ENCODE data around the gene MRPL33.

The MRPL33 gene

GRCh38 chr2:27790796-27791195 is 19.3 kb downstream of the MRPL33 start:
- in situ Hi-C loops (cut with MboI; ENCODE audit: low pct_unique_long_range_greater_than_20kb, low sequenced_read_pairs, unreplicated experiment): no loop called here
- no peak for DNase-seq (ENCODE audit: low spot score)

GRCh38 chr2:27792759-27793158 is 21.2 kb downstream of the MRPL33 start:
- in situ Hi-C loops (cut with MboI; ENCODE audit: low pct_unique_long_range_greater_than_20kb, low sequenced_read_pairs, unreplicated experiment): no loop called here
- DNase-seq (ENCODE audit: low spot score): no peak
- TF ChIP-seq CTCF (IDR thresholded peaks at IDR 0.05; ENCODE audit: extremely low read depth, insufficient read depth, missing control alignments): no peak

More at GRCh38 chr2:27790796-27791195, 19.3 kb downstream of the MRPL33 start:
- no peak for TF ChIP-seq CTCF (IDR thresholded peaks at IDR 0.05; ENCODE audit: extremely low read depth, insufficient read depth, missing control alignments)

GRCh38 chr2:27795093-27795834 is 23.7 kb downstream of the MRPL33 start:
- no peak for DNase-seq (ENCODE audit: low spot score)

DNA sequence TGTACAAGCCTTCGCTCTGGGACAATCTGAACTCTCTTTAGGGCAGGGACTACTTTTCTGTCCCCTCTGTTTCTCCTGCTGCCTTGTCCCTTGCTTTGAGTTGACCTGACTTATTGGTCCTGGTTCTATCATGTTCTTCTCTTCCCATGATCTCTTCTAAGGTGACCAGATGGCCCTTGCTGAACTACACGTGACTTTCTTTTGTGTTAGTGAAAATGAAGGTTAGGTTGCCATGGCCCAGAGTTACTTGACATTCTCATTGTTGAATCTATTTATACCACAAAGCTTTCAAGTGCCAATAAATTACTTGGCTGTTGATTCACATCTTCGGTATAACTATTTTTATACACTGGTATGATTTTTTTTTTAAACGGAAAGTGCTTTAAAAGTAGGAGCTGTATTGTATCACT is 24.4 kb downstream of the MRPL33 start:
- TF ChIP-seq CTCF (IDR thresholded peaks at IDR 0.05; ENCODE audit: extremely low read depth, insufficient read depth, missing control alignments): no peak
- in situ Hi-C loops (cut with MboI; ENCODE audit: low pct_unique_long_range_greater_than_20kb, low sequenced_read_pairs, unreplicated experiment): no loop called here
- DNase-seq (ENCODE audit: low spot score): no peak

More at GRCh38 chr2:27795093-27795834, 23.7 kb downstream of the MRPL33 start:
- TF ChIP-seq CTCF (IDR thresholded peaks at IDR 0.05; ENCODE audit: extremely low read depth, insufficient read depth, missing control alignments): no peak
- in situ Hi-C loops (cut with MboI; ENCODE audit: low pct_unique_long_range_greater_than_20kb, low sequenced_read_pairs, unreplicated experiment): no loop called here

DNA sequence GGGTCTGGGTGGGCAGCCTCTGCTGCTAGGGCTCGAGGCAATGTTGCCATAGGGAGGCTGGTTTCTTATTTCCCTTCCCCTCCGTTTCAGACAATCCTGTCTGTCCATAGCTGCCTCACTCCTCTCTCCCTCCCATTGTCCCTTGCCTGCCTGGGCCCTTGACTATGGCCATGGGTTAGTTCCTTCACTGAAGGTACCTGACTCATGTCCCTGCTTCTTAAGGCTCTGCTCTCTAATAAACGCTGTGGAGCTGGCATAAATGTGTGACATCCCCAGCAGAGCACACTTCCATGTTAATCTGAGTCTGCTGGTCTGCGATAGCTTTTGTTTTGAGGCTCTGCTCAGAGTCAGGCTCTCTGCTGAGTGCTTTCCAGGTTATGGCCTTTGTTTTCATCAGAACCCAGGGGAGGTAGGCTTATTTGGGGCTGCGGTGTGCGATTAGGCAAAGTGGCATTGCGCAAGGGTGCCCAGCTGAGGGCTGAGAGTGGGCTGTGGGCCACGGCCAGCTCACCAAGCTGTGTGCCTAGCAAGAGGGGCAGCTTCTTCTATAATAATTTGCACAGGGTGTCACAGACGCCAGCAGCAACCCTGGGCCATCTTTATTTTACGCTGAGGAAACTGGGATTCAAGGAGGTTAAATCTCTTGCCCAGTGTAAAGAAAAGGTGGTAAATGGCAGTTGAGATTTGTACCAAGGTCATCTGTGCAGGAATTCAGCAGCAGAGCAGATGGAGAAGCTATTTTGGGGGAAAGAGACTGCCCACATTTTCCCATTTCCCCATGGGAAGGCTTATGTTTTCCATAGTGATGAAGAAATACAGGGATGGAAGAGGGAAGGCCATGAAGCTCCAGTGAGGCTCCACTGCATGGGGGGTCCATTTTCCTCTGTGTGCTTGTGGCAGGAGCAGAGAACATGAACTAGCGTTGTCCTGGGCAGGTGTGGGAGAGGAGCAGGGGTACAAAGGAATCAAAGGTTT is 25.6 kb downstream of the MRPL33 start:
- no peak for TF ChIP-seq CTCF (IDR thresholded peaks at IDR 0.05; ENCODE audit: extremely low read depth, insufficient read depth, missing control alignments)
- in situ Hi-C loops (cut with MboI; ENCODE audit: low pct_unique_long_range_greater_than_20kb, low sequenced_read_pairs, unreplicated experiment): no loop called here
- no peak for DNase-seq (ENCODE audit: low spot score)

DNA sequence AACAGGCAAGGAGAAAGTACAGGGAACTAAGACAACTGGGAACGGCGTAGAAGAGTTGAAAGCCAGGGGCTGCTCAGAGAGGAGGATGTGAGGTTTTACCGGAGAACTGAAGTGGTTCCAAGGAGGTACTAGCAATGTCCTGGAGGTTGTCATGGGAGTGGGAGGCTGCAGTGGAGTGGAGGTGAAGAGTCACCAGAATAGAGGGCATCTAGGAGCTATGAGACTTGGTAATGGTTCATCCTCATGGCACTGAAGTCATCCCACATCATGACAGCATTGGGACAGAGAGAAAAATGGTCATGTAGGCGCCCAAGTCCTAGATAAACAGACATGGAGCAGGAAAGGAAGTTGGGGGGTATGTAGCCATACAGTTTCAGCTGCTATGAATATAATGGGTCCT is 26.3 kb downstream of the MRPL33 start:
- in situ Hi-C loops (cut with MboI; ENCODE audit: low pct_unique_long_range_greater_than_20kb, low sequenced_read_pairs, unreplicated experiment): no loop called here
- DNase-seq (ENCODE audit: low spot score): no peak
- TF ChIP-seq CTCF (IDR thresholded peaks at IDR 0.05; ENCODE audit: extremely low read depth, insufficient read depth, missing control alignments): no peak
